GM19468 (cell line): ENCODE measurements around the gene XCR1.
"Not testable (repeated sequence)": the region's sequence is repeated elsewhere in the genome, so short reads cannot be mapped to it uniquely, and the experiment has no call there.

Experiments
- ATAC-seq: cut with Tn5 transposase; IDR thresholded peaks from one replicate; pipeline ENCODE4 v1.9.1; 2021; ENCODE audit warnings: mild to moderate bottlenecking, moderate library complexity, moderate number of reproducible peaks; ENCODE audit not compliant: unreplicated experiment; ENCODE audit errors: extremely low read depth

Gene XCR1, protein sequence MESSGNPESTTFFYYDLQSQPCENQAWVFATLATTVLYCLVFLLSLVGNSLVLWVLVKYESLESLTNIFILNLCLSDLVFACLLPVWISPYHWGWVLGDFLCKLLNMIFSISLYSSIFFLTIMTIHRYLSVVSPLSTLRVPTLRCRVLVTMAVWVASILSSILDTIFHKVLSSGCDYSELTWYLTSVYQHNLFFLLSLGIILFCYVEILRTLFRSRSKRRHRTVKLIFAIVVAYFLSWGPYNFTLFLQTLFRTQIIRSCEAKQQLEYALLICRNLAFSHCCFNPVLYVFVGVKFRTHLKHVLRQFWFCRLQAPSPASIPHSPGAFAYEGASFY

DNA sequence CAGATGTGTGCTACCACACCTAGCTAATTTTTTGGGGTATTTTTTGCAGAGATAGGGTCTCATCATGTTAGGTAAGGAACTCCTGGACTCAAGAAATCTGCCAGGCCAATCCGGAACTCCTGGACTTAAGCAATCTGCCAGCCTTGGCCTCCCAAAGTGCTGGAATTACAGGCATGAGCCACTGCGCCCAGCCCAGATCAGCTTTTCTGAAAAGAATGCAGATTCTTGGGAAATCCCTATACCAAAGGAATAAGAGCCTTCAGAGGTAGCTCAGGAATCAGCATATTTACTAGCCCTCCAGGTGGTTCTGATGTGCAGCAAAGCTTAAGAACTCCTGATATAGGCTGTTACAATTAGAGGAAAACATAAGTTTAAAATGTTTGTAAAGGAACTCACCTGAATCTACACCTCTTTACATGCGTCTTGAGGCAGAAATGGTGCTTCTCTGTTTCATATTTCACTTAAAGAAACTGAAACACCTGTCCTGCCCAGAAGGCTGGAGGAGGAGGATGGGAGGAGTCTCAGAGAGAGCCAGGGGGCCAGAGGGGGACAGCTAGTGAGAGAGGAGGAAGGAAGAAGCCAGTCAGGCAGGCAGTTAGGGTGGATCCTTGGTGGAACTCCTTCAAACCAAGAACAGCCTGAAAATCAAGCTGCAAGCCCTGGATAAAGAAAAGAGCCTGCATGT lies at the start of gene XCR1:
Gene XCR1, minus strand, starts transcription at position 463 of the 685 bp plus-strand sequence. CDS start 5,536 bp downstream, outside the sequence.
- no peak for ATAC-seq

DNA sequence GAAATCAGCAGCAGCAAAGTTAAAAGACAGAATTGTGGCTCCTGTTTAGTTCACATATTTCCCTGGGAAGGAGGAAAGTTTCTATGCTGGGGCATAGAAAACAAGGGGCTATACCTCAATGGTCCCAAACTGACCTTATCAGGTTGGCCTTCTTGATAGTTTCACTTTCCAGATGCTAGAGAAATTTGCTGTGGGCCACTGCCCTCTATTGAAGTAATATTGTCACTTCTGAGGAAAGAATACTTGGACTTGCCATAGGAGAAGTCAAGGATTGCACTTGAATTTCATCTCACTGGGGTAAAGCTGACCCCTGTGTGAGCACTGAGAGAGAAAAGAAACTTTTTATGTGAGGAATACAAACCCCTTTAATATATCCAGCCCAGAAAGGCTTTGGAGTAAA lies 49.3 kb upstream of the XCR1 start:
- no peak for ATAC-seq

DNA sequence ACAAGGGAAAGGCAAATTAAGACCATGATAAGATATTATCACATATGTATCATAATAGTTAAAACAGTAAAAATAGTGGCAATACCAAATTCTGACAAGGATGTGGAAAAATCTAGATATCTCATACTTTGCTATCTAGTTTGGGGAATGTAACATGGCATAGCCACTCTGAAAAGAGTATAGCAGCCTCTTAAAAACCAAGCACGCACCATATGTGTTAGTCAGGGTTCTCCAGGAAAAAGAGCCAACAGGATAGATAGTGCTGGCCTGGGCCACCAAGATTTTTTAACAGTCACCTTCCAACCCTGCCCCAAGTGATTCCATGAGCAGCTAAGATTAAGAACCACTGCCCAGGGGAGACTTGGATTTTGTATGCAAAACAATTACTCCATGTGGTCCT lies 48.5 kb upstream of the XCR1 start:
- ATAC-seq = no peak

DNA sequence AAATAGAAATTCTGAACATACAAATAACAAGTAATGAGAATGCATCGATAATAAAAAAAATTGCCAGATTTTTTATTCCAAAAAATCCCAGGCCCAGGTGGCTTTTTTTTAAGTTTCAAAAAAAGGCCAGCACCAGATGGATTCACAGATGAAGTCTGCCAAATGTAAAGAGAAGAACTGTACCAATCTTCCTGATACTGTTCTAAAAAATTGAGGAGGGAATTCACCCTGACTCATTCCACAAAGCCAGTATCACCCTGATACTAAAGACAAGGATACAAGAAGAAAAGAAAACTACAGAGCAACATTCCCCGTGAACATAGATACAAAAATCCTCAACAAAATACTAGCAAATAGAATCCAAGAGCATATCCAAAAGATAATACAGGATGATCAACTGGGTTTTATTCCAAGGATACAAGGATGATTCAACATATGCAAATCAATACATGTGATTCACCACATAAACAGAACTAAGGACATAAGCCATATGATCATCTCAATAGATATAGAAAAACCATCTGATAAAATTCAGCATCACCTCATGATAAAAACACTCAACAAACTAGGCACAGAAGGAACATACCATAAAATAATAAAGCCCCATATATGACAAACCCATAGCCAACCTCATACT lies 44.1 kb upstream of the XCR1 start:
- no peak for ATAC-seq

DNA sequence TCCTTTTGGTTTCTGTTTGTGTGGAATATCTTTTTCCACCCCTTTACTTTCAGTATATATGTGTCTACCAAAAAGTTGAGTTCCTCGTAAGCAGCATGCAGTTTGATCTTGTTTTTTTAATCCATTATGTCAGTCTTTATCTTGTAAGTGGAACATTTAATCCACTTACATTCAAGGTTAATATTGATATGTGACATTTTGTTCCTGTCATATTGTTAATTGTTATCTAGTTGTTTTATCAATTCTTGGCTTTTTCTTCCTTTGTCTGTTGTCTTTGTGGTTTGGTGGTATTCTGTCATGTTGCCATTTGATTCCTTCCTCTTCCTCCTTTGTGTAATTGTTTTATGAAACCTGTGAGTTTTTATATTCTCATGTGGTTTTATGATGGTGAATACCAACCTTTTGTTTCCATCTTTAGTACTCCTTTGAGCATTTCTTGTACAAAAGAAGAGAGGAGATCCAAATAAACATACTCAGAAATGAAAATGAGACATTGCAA lies 43.4 kb upstream of the XCR1 start:
- ATAC-seq = no peak

DNA sequence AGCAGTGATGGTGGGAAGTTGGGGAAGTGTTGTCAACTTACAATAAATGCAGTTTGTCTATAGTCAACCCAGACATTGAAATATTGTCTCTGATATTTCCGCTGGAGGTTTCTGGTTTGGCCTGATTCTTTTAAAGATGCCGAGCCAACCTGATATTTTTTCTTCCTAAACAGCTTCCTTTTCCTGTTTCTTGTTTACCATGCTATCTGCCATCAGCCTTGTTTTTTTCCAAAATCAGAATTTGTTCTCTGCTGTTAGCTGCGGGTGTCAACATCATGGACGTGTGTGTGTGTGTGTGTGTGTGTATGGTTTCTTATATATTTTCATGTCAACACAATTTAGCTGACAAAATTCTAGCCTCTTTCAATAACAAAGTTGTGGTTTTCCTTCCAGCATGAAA lies 41.2 kb upstream of the XCR1 start:
- ATAC-seq = no peak

DNA sequence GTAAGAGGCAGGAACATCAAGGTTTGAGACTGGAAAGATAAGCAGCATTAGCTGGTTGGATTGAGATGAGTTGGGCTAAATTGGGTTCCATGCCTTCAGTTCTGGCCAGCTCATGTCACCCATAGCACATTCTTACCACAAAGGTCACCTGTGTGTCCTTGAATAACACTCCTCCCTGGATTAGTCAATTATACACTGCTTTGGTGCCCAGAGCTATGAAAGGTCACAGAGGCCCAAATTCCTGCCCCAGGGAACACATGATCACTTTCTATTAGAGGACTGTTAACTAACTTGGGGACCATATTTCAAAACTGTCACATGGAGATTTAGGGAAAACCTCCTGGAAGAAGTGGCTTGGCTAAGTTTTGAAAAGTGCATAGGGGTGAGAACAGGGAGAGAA lies 40.1 kb upstream of the XCR1 start:
- ATAC-seq = no peak

DNA sequence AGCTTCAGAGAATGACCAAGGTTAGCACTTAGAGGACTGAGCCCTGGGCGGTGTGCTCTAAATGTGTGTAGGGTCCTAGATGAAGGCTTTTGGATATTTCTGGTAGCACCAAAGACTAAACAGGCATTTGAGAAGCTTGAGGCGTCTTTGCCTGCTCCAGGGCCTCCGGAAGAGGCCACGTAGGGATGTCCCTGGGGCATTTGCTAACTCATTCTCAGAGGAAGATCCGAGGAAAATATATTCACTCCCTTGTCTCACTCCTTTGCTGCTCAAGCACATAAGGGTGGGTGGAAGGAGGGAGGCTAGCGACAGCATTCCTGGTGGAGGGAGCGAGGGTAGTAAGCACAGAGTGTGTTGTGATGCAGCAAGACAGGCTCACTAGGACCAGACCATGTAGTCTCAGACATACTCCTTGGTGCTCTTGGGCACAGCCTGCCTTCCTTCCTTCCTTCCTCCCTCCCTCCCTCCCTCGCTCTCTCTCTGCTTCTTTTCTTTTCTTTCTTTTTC lies 38.5 kb upstream of the XCR1 start:
- no peak for ATAC-seq

DNA sequence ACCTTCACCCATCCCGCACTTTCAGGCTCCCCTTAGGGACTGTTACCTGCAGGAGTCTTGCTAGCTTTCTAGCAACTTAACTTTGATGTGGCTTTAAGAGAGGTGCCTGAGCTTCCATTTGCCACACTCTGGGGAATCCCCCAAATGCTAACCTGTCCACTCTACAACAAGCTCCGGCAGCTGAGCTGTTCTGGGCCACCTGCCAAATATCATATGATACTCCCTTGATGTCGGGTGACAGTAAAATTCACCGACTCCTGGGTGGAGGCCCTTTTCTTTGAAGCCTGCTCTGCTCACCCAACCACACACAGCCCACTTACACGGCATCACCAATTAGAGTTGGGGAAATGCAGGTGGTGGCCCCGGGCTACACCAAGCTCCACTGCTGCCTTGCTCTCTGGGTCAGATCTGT lies 38.0 kb upstream of the XCR1 start:
- no peak for ATAC-seq

DNA sequence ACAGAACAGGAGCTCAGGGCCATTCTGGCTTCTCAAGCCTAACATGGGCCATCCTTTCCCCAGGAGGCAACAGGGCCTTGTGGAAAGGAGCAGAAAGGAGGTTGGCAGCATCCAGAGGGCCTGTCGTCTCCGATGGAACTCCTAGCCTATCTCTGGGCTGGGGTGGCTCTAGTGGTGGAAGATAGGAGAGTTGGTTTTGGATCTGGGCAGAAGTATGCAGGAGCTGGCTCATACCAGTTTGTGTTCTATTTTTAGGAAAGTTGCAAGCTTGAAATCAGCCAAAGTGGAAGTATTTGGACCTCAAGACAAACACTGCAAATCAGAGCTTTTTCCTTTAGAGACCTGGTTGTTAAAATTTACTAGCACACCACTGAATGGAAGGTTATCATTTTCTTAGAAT lies 35.4 kb upstream of the XCR1 start:
- ATAC-seq = no peak

DNA sequence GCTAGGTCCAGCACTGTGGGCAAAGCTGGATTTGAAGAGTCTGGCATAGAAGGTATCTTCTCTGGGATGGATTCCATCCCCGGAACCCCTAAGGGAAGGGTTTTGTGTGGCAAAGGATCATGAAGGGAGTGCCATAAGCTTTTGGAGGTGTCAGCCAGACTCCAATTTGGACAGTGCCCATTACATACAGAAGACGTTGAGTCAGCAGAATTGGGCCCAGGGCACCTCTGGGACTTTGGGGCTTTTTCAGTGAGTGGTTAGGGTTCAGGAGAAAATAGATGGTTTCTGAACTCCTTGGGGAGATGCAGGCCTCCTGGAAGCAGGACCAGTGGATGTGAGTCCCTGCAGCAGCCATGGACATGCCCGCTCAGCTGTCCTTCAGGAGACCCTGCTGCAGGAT lies 34.6 kb upstream of the XCR1 start:
- no peak for ATAC-seq

DNA sequence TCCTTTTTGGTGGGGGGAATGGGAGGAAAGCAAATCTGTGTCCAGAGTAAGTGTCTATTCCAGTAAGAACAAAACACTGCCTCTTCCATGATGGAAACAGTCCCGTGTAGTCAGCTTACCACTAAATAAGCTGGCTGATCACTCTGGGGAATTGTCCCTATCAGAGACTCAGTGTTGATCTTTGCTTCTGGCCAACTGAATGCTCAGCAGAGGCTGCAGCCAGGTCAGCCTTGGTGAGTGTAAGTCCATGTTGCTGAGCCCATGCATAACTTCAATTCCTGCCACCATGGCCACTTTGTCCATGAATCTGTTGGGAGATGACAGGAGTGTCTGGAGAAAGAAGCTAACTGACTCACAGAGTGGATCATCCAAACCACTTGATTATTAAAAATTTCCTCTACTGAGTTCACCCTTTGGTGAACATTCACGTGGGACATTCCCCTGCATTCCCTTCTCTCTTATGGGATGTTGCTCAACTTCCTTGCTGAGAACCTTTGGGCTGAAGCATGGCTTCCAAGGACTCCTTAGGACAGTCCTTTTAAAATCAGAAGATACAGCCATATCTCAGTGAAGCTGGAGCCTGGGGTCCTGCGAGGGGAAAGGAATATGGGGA lies 33.9 kb upstream of the XCR1 start:
- no peak for ATAC-seq

DNA sequence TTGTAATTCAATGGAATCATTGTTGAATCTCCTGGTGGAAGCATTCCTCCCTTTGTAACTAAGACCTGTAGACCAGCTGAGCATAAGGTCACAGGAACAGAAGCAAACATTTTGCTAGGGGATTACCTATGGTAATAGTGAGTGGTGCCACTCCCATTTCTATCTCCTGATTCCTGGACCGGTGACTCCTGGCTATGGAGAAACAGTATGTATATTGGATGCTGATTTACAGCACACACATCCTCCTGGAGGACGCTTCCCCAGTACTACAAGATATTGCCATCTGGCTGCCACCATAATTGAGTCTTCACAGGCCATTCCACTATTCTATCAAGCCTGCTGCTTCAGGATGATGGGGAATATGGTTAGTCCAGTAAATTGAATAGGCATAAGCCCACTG lies 33.3 kb upstream of the XCR1 start:
- ATAC-seq = no peak

DNA sequence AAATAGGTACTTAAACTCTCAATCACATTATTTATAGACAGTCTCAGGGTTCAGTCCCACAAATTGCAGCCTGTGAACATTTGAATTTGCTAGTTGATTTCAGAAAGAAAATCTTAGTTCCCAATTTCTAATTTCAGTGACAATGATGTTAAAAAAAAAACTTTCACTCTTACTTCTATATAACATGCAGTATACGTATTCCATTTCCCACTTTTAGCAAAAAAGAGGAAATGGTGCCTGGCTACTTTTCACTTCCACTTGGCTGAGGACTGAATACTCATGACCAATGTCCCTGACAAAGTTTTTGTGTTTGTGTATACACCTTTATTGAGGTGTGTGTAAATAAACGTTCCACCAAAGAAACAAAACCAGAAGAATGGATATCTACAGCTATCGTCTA lies 32.1 kb upstream of the XCR1 start:
- ATAC-seq = no peak

DNA sequence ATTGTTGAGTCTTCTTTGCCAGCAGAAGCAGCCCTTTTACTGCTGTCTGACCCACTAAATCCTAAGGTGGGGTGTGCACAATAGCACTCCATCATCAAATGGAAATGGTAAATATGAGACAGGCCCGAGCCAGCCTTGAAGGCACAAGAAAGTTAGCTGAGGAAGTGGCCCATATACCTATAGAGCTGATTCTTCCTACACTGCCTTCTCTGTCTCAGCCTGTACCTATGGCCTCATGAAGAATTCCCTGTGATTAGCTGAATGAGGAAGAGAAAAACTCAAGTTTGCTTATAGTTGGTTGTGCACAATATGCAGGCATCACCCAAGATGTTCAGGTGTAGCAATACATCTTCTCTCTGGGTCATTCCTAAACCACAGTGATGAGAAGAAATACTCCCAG lies 31.7 kb upstream of the XCR1 start:
- no peak for ATAC-seq

DNA sequence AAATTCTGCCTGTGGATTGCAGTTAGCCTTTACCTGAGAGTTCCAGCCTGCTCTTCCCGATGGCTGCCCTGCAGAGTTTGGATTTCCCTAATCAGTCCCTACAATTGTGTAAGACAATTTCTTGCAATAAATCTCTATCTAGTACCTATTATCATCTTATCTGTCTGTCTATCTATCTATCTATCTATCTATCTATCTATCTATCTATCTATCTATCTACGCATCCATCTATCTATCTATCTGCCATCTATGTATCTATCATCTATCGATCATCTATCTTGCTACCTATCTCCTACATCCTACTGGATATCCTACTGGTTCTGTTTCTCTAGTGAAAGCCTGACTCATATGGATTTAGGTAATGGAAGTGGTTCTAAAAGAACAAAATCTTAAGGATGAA lies 30.4 kb upstream of the XCR1 start:
- ATAC-seq = no peak

DNA sequence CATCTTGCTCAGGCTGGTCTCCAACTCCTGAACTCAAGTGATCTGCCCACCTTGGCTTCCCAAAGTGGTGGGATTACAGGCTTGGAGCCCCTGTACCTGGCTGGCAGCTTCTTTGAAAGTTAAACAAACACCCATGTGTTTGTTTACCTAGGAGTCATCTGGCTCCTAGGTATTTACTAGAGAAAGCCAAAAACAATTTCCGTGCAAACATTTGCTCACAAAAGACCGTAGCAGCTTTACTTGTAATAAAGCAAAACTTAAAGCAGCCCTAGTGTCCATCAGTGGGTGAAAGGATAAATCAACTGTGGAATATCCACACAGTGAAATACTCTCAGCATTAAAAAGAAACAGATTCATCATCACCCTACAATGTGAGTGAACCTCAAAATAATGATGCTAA lies 29.4 kb upstream of the XCR1 start:
- no peak for ATAC-seq

DNA sequence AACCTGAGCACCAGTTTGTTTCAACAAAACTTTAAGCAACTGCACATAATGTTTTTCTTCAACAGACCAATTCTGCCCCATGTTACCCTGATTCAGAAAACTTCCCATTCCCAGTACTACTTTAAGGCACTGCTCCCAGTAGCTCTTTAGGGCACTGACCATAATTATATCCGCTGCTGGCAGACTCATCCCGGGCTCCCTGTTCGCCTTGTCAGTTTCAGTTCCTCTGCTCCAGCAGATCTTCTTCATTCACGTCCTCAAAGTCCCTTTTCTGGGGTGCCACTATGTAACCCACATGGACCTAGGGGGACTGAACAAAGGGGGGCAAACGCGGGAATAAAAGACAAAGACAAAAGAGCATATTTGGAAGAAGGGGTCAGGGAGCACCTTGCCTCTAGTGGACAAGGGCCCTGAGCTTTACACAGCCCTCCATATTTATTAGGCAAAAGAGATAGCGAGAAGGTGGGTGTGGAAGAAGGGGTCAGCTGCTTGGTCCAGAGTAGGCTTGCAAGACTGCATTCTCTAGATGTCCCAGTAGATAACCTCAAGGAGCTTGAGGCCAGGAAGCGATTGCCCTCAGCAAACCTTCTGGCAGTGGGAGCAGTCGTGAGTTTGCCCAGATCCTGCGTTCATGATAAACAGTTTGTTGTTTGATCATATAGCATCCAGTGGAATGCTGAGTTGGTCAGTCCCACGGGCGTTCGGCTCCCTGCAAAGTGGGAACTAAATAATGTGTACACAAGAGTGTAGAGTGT lies 26.7 kb upstream of the XCR1 start:
- ATAC-seq = not testable (repeated sequence)

DNA sequence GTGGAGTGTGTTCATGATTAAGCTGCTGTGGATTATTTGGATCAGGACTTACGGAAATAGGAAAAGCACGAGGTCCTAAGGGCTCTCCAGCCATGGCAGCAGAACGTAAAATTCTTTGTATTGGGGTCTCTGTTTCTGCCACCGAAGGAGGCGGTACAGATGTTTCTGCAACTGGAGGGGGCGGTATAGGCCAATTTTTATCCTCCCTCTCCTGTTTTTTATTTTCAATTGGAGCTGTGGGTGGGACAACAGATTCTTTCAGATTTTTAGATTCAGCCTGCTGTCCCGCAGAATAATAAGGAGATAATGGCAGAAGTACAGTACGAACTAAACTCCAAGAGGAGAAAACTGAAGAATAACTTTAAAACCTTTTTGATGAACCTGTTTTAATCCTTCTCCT lies 26.0 kb upstream of the XCR1 start:
- not testable (repeated sequence) for ATAC-seq

DNA sequence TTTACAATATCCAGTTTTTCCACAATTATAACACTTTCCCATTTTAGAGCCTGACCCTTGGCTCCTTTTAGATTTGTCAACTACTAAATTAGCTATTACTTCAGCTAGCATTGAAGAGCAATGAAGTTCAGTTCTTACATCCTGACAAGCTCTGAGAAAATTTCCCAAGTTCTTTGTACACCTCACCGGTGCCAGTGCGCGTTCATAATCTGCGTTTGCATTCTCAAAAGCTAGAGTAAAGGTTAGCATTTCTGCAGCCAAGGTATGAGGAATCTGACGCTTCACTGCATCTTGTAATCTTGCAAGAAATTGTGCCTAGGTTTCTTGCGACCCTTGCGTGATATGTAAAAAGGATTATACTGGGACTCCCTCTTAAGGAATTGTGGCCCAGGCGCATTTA lies 25.2 kb upstream of the XCR1 start:
- ATAC-seq = no peak
